HG03378 (cell line): ENCODE results near the gene SLC5A9.
"Not testable (repeated sequence)": the region's sequence is repeated elsewhere in the genome, so short reads cannot be mapped to it uniquely, and the experiment has no call there.

Source experiments
- ATAC-seq: cut with Tn5 transposase; IDR thresholded peaks from one replicate; pipeline ENCODE4 v1.9.1; 2021; ENCODE audit warnings: mild to moderate bottlenecking, moderate library complexity; ENCODE audit not compliant: unreplicated experiment

The SLC5A9 gene

GRCh38 chr1:48213462-48213861, 9.1 kb upstream of the SLC5A9 start:
- not testable (repeated sequence) for ATAC-seq

- not testable (repeated sequence) for ATAC-seq
Observed at GRCh38 chr1:48214366-48214765, 8.2 kb upstream of the SLC5A9 start.

GRCh38 chr1:48214820-48215219, 7.7 kb upstream of the SLC5A9 start:
- no peak for ATAC-seq

GRCh38 chr1:48215222-48215621, 7.3 kb upstream of the SLC5A9 start:
- ATAC-seq = no peak

- ATAC-seq = no peak
Observed at GRCh38 chr1:48215889-48216288, 6.6 kb upstream of the SLC5A9 start.

- no peak for ATAC-seq
Observed at GRCh38 chr1:48216313-48216712, 6.2 kb upstream of the SLC5A9 start.

GRCh38 chr1:48216941-48217340, 5.6 kb upstream of the SLC5A9 start:
- no peak for ATAC-seq

GRCh38 chr1:48217856-48218255, 4.7 kb upstream of the SLC5A9 start:
- no peak for ATAC-seq

GRCh38 chr1:48219803-48220202, 2.7 kb upstream of the SLC5A9 start:
- ATAC-seq = no peak

GRCh38 chr1:48221122-48221521, 1.4 kb upstream of the SLC5A9 start:
- no peak for ATAC-seq

GRCh38 chr1:48221657-48222056, 859 bp upstream of the SLC5A9 start:
- no peak for ATAC-seq

GRCh38 chr1:48223366-48224240, 1.1 kb downstream of the SLC5A9 start:
- no peak for ATAC-seq

- ATAC-seq = no peak
Observed at GRCh38 chr1:48224791-48225190, 2.3 kb downstream of the SLC5A9 start.

- no peak for ATAC-seq
Observed at GRCh38 chr1:48225579-48225978, 3.1 kb downstream of the SLC5A9 start.

- ATAC-seq = peak; percentile 70
Observed at GRCh38 chr1:48227165-48228013, 4.9 kb downstream of the SLC5A9 start.

GRCh38 chr1:48228156-48228555, 5.6 kb downstream of the SLC5A9 start:
- ATAC-seq = no peak

- no peak for ATAC-seq
Observed at GRCh38 chr1:48229317-48229716, 6.8 kb downstream of the SLC5A9 start.

- ATAC-seq = no peak
Observed at GRCh38 chr1:48230236-48230635, 7.7 kb downstream of the SLC5A9 start.

GRCh38 chr1:48232722-48233121, 10.2 kb downstream of the SLC5A9 start:
- ATAC-seq = no peak

- no peak for ATAC-seq
Observed at GRCh38 chr1:48233666-48234485, 11.4 kb downstream of the SLC5A9 start.

- no peak for ATAC-seq
Observed at GRCh38 chr1:48235652-48236051, 13.1 kb downstream of the SLC5A9 start.
